ENCODE measurements around the gene AGBL4.

DNA sequence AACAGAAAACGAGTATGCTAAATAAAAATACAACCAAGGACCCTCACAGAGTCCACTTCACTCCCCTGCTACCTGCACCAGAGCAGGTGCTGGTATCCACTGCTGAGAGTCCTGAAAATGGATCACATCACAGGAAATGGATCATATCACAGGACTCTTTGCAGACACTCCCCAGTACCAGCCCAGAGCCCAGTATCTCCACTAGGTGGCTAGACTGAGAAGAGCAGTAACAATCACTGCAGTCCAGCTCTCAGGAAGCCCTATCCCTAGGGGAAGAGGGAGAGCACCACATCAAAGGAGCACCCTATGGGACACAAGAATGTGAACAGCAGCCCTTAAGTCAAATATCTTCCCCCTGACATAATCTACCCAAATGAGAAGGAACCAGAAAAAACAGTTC is 28.0 kb downstream of the AGBL4 start:
- TF ChIP-seq CTCF (tag by site-specific recombination; IDR thresholded peaks at IDR 0.05), result no peak
- no peak for TF ChIP-seq ZNF518A (tag by site-specific recombination; conservative IDR thresholded peaks at IDR 0.05; ENCODE audit: low read depth)
- TF ChIP-seq, protein P1, sequence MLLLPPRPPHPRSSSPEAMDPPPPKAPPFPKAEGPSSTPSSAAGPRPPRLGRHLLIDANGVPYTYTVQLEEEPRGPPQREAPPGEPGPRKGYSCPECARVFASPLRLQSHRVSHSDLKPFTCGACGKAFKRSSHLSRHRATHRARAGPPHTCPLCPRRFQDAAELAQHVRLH (tag by site-specific recombination; IDR thresholded peaks at IDR 0.05), result no peak
- no peak for TF ChIP-seq ZNF843 (tag by site-specific recombination; IDR thresholded peaks at IDR 0.05)

Data from HEK293 (cell line).